CD4-positive, alpha-beta memory T cell (primary cell): ENCODE measurements around the gene PARP14. TPM values are rescaled to one million over a fixed set of nuclear protein-coding genes. Genes with fewer than 3 reads are reported as not detected.

Experiments used
- CTCF ChIA-PET: fragments of 350-600 bp; sonication (Branson Sonifier 250); formaldehyde crosslinking; loops from one replicate; lab custom pipeline; 2021; ENCODE audit warnings: inconsistent platforms; ENCODE audit not compliant: partially characterized antibody; lab: Charles Lee
- POLR2A ChIA-PET: fragments of 350-600 bp; sonication (Branson Sonifier 250); formaldehyde crosslinking; loops from one replicate; lab custom pipeline; 2021; ENCODE audit not compliant: partially characterized antibody; lab: Charles Lee
- DNase-seq, 5 donors: peaks; one replicate each; pipeline versions ENCODE4 v3.0.0 to v3.0.0-alpha.2; 2020 to 2022; ENCODE audit warnings: mixed read lengths in 1 of 5
- H3K27ac ChIP-seq: one replicate; pipeline ENCODE4 v1.7.0; 2013; ENCODE audit warnings: low read depth, low read length
- H3K27me3 ChIP-seq: 2 replicates; pipeline ENCODE4 v1.7.0; 2013; ENCODE audit warnings: mild to moderate bottlenecking, low read length, moderate library complexity; ENCODE audit not compliant: insufficient read depth
- H3K36me3 ChIP-seq: 2 replicates; pipeline ENCODE4 v1.7.0; 2013; ENCODE audit warnings: mild to moderate bottlenecking, low read length, moderate library complexity; ENCODE audit not compliant: insufficient read depth
- H3K4me1 ChIP-seq: 2 replicates; pipeline ENCODE4 v1.7.0; 2013; ENCODE audit warnings: mild to moderate bottlenecking, low read length, moderate library complexity; ENCODE audit not compliant: insufficient read depth
- H3K4me3 ChIP-seq, 2 donors: one replicate each; pipeline ENCODE4 v1.7.0; 2013; ENCODE audit warnings: low read length in 2 of 2, mild to moderate bottlenecking in 1 of 2
- H3K9me3 ChIP-seq, 2 donors: one replicate each; pipeline ENCODE4 v1.7.0; 2013; ENCODE audit warnings: low read length in 2 of 2, control low read depth in 1 of 2; ENCODE audit not compliant: control insufficient read depth in 1 of 2
- H3K27ac Mint-ChIP-seq, 7 donors: one replicate each; pipeline ENCODE4 v1.8.0; 2020 to 2021; ENCODE audit warnings: mixed read lengths in 7 of 7, mild to moderate bottlenecking in 6 of 7, inconsistent platforms in 3 of 7, moderate library complexity in 3 of 7
- H3K27me3 Mint-ChIP-seq, 2 donors: one replicate each; pipeline ENCODE4 v1.8.0; 2020 to 2021; ENCODE audit warnings: mixed read lengths in 2 of 2
- H3K36me3 Mint-ChIP-seq, 2 donors: one replicate each; pipeline ENCODE4 v1.8.0; 2020 to 2021; ENCODE audit warnings: mixed read lengths in 2 of 2, inconsistent platforms in 1 of 2, mild to moderate bottlenecking in 1 of 2
- H3K4me1 Mint-ChIP-seq, 4 donors: one replicate each; pipeline ENCODE4 v1.8.0; 2020 to 2021; ENCODE audit warnings: mixed read lengths in 4 of 4, mild to moderate bottlenecking in 1 of 4
- H3K4me3 Mint-ChIP-seq, 8 donors: one replicate each; pipeline ENCODE4 v1.8.0; 2020 to 2021; ENCODE audit warnings: mixed read lengths in 8 of 8, mild to moderate bottlenecking in 7 of 8, moderate library complexity in 6 of 8, inconsistent platforms in 3 of 8
- H3K9me3 Mint-ChIP-seq, 8 donors: one replicate each; pipeline ENCODE4 v1.8.0; 2020 to 2021; ENCODE audit warnings: mixed read lengths in 8 of 8, mild to moderate bottlenecking in 5 of 8, inconsistent platforms in 3 of 8, moderate library complexity in 1 of 8
- intact Hi-C: fragments of 100-400 bp; cut with micrococcal nuclease; formaldehyde crosslinking; loops from one replicate; pipeline ENCODE4 v1.15.1; 2023
- polyA plus RNA-seq, 2 donors: library from polyadenylated mRNA; unstranded; fragments of 300-500 nt; fragmentation: Illumina TruSeq; gene quantifications; one replicate each; pipeline ENCODE4 v1.2.3, GENCODE V29; 2021
- total RNA-seq, 2 experiments: library from RNA; stranded (reverse); gene quantifications; one replicate each; pipeline ENCODE4 v1.2.3, GENCODE V29; 2021

The PARP14 gene
- total and polyA plus RNA-seq, 4 experiments from 2014 or later: 5.4 to 79.6 (median 43.9) TPM

DNA sequence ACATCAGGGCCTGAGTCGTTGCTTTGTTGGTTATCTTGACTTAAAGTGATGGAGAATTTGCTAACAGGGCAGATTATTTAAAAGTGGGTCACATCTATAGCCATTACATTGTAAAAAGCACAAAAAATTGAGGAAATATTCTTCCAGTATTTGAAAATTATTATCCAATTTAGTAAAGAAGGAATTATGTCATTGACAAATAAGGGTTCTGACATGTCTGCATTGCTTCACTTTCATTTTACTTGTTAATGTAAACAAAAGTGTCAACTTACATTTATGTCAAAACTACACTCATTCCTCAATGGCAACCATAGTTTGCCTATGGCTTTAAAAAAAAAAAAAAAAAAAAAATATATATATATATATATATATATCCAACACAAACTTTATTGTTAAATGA lies 3.4 kb upstream of the PARP14 start:
- Histone ChIP-seq H3K36me3 (no peaks in the 10 kb centered on the region), H3K4me1 (peaks cover 24% of the 10 kb centered on the region), H3K4me3 (no peak overlapping the region), H3K27me3 (no peaks in the 10 kb centered on the region), H3K9me3 (no peaks in the 10 kb centered on the region), H3K27ac (no peak overlapping the region)
- H3K9me3 Mint-ChIP-seq: no peaks in the 10 kb centered on the region
- DNase-seq: no peak
- H3K27ac Mint-ChIP-seq: no peak overlapping the region
- no peak overlapping the region for H3K4me3 Mint-ChIP-seq
- ChIA-PET POLR2A (interaction anchor here (1.2 to 5.1 kb wide), 2 partner anchors 113 to 117 kb away, joined by 3 to 113 read pairs; partner anchors contain the start of genes DTX3L and PARP9), CTCF (interaction anchor here (4.0 to 13.7 kb wide), 3 partner anchors 102 to 284 kb away, joined by 25 to 369 read pairs (median 28); partner anchors contain the start of genes DTX3L and PARP9)
- H3K4me1 Mint-ChIP-seq: peaks cover 26 to 40% (median 32%) of the 10 kb centered on the region in 4 donors
- H3K36me3 Mint-ChIP-seq: peaks cover 0 to 15% of the 10 kb centered on the region in 2 donors
- H3K27me3 Mint-ChIP-seq: no peaks in the 10 kb centered on the region
- intact Hi-C loops: loop anchor here (5.0 kb wide), 1 partner anchor 575 kb away; no protein-coding TSS in a partner anchor

DNA sequence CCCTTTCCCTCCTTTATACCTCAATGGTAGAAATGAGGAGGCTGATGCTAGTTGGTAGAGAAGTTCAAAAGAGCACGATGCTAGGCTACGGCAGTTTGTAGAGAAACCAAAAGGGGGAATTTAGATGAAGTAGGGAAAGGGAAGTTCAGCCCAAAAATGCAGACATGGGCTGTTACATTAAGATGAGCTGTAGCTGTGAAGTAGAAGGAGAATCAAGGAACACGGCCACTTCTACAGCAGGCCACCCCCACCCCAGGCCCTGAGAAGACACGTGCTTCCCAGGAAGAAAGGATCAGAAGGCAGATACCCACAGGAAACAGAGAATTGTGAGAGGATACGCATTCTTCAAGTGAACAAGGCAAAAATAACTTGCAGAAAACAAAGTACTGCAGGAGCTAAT lies 2.1 kb upstream of the PARP14 start:
- H3K9me3 Mint-ChIP-seq: no peaks in the 10 kb centered on the region
- Histone ChIP-seq H3K27me3 (no peaks in the 10 kb centered on the region), H3K4me1 (peaks cover 37% of the 10 kb centered on the region), H3K4me3 (no peak overlapping the region), H3K9me3 (no peaks in the 10 kb centered on the region), H3K36me3 (no peaks in the 10 kb centered on the region), H3K27ac (no peak overlapping the region)
- peaks cover 0 to 20% of the 10 kb centered on the region in 2 donors for H3K36me3 Mint-ChIP-seq
- no peaks in the 10 kb centered on the region for H3K27me3 Mint-ChIP-seq
- POLR2A ChIA-PET: interaction anchor here (1.3 to 5.1 kb wide), 14 partner anchors 13 to 294 kb away, joined by 3 to 113 read pairs (median 11); partner anchors contain the start of genes DTX3L, FAM162A, HSPBAP1 and KPNA1
- H3K4me3 Mint-ChIP-seq: peak overlapping the region in 6 of 8 donors; percentile 14 to 62 (median 32)
- intact Hi-C loops: loop anchor here (2.0 to 5.0 kb wide), 3 partner anchors 32 to 576 kb away; partner anchors contain the start of gene FAM162A
- DNase-seq: no peak
- H3K27ac Mint-ChIP-seq: peak overlapping the region; percentile 19 to 97 (median 67)
- CTCF ChIA-PET: interaction anchor here (0.7 to 13.7 kb wide), 31 partner anchors 9 to 1132 kb away, joined by 3 to 369 read pairs (median 9); partner anchors contain the start of genes DTX3L, FAM162A, HCLS1 and KPNA1
- peaks cover 35 to 53% (median 43%) of the 10 kb centered on the region in 4 donors for H3K4me1 Mint-ChIP-seq

DNA sequence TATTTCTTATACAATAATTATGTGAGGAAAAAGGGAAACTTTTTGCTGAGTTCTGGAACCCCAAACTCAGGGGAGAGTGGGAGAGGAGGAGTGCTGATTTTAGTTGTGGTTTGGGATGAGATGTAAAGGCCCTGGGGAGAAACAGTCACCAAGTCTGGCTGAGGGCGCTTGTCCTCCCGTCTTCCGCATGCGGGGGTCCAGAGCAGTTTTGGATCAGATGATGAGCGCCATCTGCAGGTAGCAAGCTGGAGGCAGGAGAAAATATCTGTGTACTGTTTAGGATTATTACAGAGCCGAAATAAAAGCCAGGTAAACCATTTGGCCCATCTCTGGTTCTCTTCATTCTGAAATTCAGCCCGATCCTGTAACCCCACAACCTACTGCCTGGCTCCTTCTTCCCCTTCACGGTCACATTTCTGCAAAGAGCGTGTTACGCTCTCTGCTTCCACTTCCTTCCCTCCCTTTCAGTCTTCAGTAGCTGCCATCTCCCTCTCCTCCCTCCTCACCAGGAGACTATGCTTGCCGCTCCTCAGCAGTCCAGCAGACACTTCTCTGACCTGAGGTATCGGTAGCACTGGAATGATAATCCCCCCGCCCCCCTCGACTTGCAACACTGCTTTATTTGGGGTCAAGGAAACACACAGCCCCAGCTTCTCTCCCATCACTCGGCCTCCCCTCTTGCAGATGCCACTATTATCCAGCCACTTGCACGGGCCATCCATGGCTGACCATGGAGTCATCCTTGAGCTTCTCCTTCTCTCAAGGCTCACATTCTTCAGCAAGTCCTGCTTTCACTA lies 1.4 kb upstream of the PARP14 start:
- peak overlapping the region; percentile 85 to 98 (median 97) for H3K27ac Mint-ChIP-seq
- ChIA-PET POLR2A (interaction anchor here (0.9 to 5.1 kb wide), 18 partner anchors 12 to 295 kb away, joined by 3 to 113 read pairs (median 9); partner anchors contain the start of genes DTX3L, FAM162A, HSPBAP1 and KPNA1), CTCF (interaction anchor here (0.6 to 13.7 kb wide), 40 partner anchors 8 to 1133 kb away, joined by 3 to 369 read pairs (median 6); partner anchors contain the start of genes DTX3L, FAM162A, HCLS1 and KPNA1)
- no peaks in the 10 kb centered on the region for H3K36me3 ChIP-seq
- H3K36me3 Mint-ChIP-seq: peaks cover 0 to 20% of the 10 kb centered on the region in 2 donors
- peak overlapping the region; percentile 81 to 89 for H3K4me3 ChIP-seq
- peak overlapping the region; percentile 84 to 98 (median 96) for H3K4me3 Mint-ChIP-seq
- peaks cover 38 to 61% (median 51%) of the 10 kb centered on the region in 4 donors for H3K4me1 Mint-ChIP-seq
- H3K9me3 ChIP-seq: no peaks in the 10 kb centered on the region
- H3K4me1 ChIP-seq: peaks cover 45% of the 10 kb centered on the region
- peak overlapping the region; percentile 96 for H3K27ac ChIP-seq
- H3K9me3 Mint-ChIP-seq: no peaks in the 10 kb centered on the region
- intact Hi-C loops: loop anchor here (1.0 to 5.0 kb wide), 8 partner anchors 32 to 1133 kb away; partner anchors contain the start of genes FAM162A, PARP15 and WDR5B
- peak; percentile 79 to 86 (median 79) for DNase-seq
- no peaks in the 10 kb centered on the region for H3K27me3 ChIP-seq
- no peaks in the 10 kb centered on the region for H3K27me3 Mint-ChIP-seq

DNA sequence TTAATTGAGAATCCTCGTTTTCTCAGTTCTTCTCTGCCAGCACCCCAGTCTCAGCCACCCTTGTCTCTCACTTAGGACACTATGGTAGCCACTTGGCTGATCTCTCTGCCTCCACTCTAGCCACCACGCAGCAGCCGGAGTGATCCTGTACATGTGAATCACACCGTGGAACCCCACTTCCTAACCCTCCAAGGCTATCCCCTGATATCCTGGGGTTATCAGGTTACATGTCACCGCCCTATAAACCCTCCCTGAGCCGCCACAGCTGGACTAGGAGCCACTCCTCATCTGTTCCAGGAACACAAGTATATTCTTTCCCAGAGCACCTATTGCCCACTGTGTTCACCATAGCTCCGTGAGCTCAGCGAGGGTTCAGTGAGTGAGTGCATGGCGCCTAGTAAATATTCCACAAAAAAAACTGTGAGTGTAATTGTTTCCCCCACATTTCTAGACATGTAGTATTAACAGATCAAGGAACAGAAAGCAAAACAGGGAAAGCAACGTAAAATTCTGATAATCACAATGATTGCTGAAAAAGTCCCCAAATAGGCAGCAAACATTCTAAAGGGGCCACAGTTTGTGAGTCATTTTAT lies 661 bp upstream of the PARP14 start:
- H3K36me3 Mint-ChIP-seq: peaks cover 2 to 24% of the 10 kb centered on the region in 2 donors
- peak overlapping the region; percentile 96 for H3K27ac ChIP-seq
- H3K27me3 ChIP-seq: no peaks in the 10 kb centered on the region
- peaks cover 40 to 68% (median 56%) of the 10 kb centered on the region in 4 donors for H3K4me1 Mint-ChIP-seq
- peak overlapping the region; percentile 84 to 98 (median 96) for H3K4me3 Mint-ChIP-seq
- peak overlapping the region; percentile 81 to 89 for H3K4me3 ChIP-seq
- H3K27me3 Mint-ChIP-seq: no peaks in the 10 kb centered on the region
- no peaks in the 10 kb centered on the region for H3K9me3 Mint-ChIP-seq
- H3K36me3 ChIP-seq: no peaks in the 10 kb centered on the region
- POLR2A ChIA-PET: interaction anchor here (0.7 to 5.1 kb wide), 21 partner anchors 11 to 298 kb away, joined by 3 to 113 read pairs (median 9); partner anchors contain the start of genes DTX3L, FAM162A, HSPBAP1 and KPNA1
- CTCF ChIA-PET: interaction anchor here (0.8 to 13.7 kb wide), 34 partner anchors 7 to 1134 kb away, joined by 3 to 369 read pairs (median 6); partner anchors contain the start of genes DTX3L, FAM162A, KPNA1 and MIX23
- peak overlapping the region; percentile 85 to 98 (median 97) for H3K27ac Mint-ChIP-seq
- H3K4me1 ChIP-seq: peaks cover 46% of the 10 kb centered on the region
- intact Hi-C loops: loop anchor here (1.0 to 5.0 kb wide), 11 partner anchors 33 to 1134 kb away; partner anchors contain the start of genes FAM162A, HCLS1, KPNA1 and PARP15
- H3K9me3 ChIP-seq: no peaks in the 10 kb centered on the region
- peak in 3 of 5 donors; percentile 8 to 48 (median 10) for DNase-seq

GRCh38 chr3:122681284-122681973 lies 790 bp downstream of the PARP14 start:
- peaks cover 42 to 71% (median 56%) of the 10 kb centered on the region in 4 donors for H3K4me1 Mint-ChIP-seq
- Histone ChIP-seq H3K4me3 (peak overlapping the region; percentile 89), H3K4me1 (peaks cover 46% of the 10 kb centered on the region), H3K36me3 (peaks cover 3% of the 10 kb centered on the region), H3K9me3 (no peaks in the 10 kb centered on the region), H3K27ac (peak overlapping the region; percentile 96), H3K27me3 (no peaks in the 10 kb centered on the region)
- intact Hi-C loops: loop anchor here (2.0 kb wide), 1 partner anchor 1021 kb away; the partner anchor contains the start of gene HCLS1
- H3K36me3 Mint-ChIP-seq: peaks cover 5 to 31% of the 10 kb centered on the region in 2 donors
- DNase-seq: peak in 1 of 5 donors; percentile 7
- H3K4me3 Mint-ChIP-seq: peak overlapping the region; percentile 84 to 98 (median 96)
- H3K27ac Mint-ChIP-seq: peak overlapping the region; percentile 85 to 98 (median 95)
- no peaks in the 10 kb centered on the region for H3K9me3 Mint-ChIP-seq
- ChIA-PET POLR2A (interaction anchor here (1.8 to 5.1 kb wide), 10 partner anchors 35 to 299 kb away, joined by 8 to 113 read pairs (median 14); partner anchors contain the start of genes DTX3L, FAM162A, HSPBAP1 and KPNA1), CTCF (interaction anchor here (2.3 to 13.7 kb wide), 4 partner anchors 107 to 292 kb away, joined by 6 to 369 read pairs (median 20); partner anchors contain the start of genes DTX3L, PARP9 and WDR5B)
- H3K27me3 Mint-ChIP-seq: no peaks in the 10 kb centered on the region
